Esophagus muscularis mucosa (tissue), 4 donors: ENCODE data around the gene SPTB. TPM values are rescaled to one million over a fixed set of nuclear protein-coding genes. Genes with fewer than 3 reads are reported as not detected.

ENCODE experiments used
- DNase-seq: peaks from one replicate; pipeline ENCODE4 v3.0.0-alpha.2; 2017; ENCODE audit errors: extremely low spot score
- H3K27ac ChIP-seq, 4 donors: fragments of 200-600 bp; sonication (generic); replicated peaks in 1 of 4; 1 replicate in 3 of 4; 2 replicates in 1 of 4; pipeline ENCODE4 v1.5.1; 2016 to 2019; ENCODE audit warnings: mild to moderate bottlenecking in 1 of 4
- H3K27me3 ChIP-seq, 4 donors: fragments of 200-600 bp; sonication (generic); one replicate each; pipeline versions ENCODE4 v1.5.1 to v1.6.0; 2016 to 2019
- H3K36me3 ChIP-seq, 4 donors: fragments of 200-600 bp; sonication (generic); one replicate each; pipeline ENCODE4 v1.5.1; 2016 to 2019
- H3K4me1 ChIP-seq, 4 donors: fragments of 200-600 bp; sonication (generic); one replicate each; pipeline ENCODE4 v1.5.1; 2016 to 2019
- H3K4me3 ChIP-seq, 4 donors: fragments of 200-600 bp; sonication (generic); 1 replicate in 2 of 4; 2 replicates in 2 of 4; pipeline ENCODE4 v1.5.1; 2016 to 2019; ENCODE audit warnings: mild to moderate bottlenecking in 4 of 4, moderate library complexity in 1 of 4
- H3K9me3 ChIP-seq, 4 donors: fragments of 200-600 bp; sonication (generic); 1 replicate in 3 of 4; 2 replicates in 1 of 4; pipeline ENCODE4 v1.5.1; 2016 to 2019
- CTCF ChIP-seq, 3 experiments: fragments of 200-600 bp in 2 of 3; fragments of 450-650 bp in 1 of 3; sonication (generic) in 2 of 3; IDR thresholded peaks; one replicate each; pipeline ENCODE4 v1.5.1; 2017 to 2019; ENCODE audit warnings: antibody characterized with exemption in 3 of 3, mild to moderate bottlenecking in 2 of 3, moderate library complexity in 1 of 3
- EP300 ChIP-seq: sonication (generic); formaldehyde crosslinking; IDR thresholded peaks from one replicate; pipeline ENCODE4 v1.6.1; 2017; ENCODE audit warnings: antibody characterized with exemption
- POLR2A ChIP-seq: fragments of 450-650 bp; IDR thresholded peaks from one replicate; pipeline ENCODE4 v1.6.1; 2017; ENCODE audit warnings: antibody characterized with exemption, moderate library complexity, mild to moderate bottlenecking, low read depth
- POLR2AphosphoS5 ChIP-seq, 2 donors: sonication (generic); formaldehyde crosslinking; IDR thresholded peaks; one replicate each; pipeline ENCODE4 v1.6.1; 2017; ENCODE audit warnings: antibody characterized with exemption in 2 of 2
- WGBS: methylation state at CpG from one replicate; pipeline ENCODE4 v1.1.5; 2018; 5-methylcytosine and 5-hydroxymethylcytosine counted together
- intact Hi-C: fragments of 100-400 bp; cut with DNase I; formaldehyde crosslinking; loops from one replicate; pipeline ENCODE4 v1.15.1; 2023
- total RNA-seq, 4 donors: library from RNA; depleted of rRNA; stranded (reverse); fragments of >200 nt; gene quantifications; one replicate each; pipeline versions ENCODE4 v1.1.0 to v1.2.1, GENCODE V29; 2016

Gene SPTB
- total RNA-seq, 4 donors from 2014 or later: 0.83 to 2.5 (median 1.8) TPM

GRCh38 chr14:64855721-64856528 lies 23.8 kb downstream of the SPTB start:
- TF ChIP-seq EP300: no peak
- TF ChIP-seq POLR2A: no peak
- no peak for TF ChIP-seq CTCF (IDR thresholded peaks at IDR 0.05)
- TF ChIP-seq POLR2AphosphoS5 (IDR thresholded peaks at IDR 0.05): no peak
- Histone ChIP-seq H3K4me3 (no peak overlapping the region), H3K27ac (no peak overlapping the region), H3K9me3 (no peaks in the 10 kb centered on the region), H3K4me1 (no peaks in the 10 kb centered on the region), H3K36me3 (no peaks in the 10 kb centered on the region), H3K27me3 (peaks cover 0 to 11% (median 0%) of the 10 kb centered on the region in 4 donors)
- WGBS: 57% methylated on average over 6 of the region's 6 CpGs
- intact Hi-C loops: no loop called here
- no peak for DNase-seq

DNA sequence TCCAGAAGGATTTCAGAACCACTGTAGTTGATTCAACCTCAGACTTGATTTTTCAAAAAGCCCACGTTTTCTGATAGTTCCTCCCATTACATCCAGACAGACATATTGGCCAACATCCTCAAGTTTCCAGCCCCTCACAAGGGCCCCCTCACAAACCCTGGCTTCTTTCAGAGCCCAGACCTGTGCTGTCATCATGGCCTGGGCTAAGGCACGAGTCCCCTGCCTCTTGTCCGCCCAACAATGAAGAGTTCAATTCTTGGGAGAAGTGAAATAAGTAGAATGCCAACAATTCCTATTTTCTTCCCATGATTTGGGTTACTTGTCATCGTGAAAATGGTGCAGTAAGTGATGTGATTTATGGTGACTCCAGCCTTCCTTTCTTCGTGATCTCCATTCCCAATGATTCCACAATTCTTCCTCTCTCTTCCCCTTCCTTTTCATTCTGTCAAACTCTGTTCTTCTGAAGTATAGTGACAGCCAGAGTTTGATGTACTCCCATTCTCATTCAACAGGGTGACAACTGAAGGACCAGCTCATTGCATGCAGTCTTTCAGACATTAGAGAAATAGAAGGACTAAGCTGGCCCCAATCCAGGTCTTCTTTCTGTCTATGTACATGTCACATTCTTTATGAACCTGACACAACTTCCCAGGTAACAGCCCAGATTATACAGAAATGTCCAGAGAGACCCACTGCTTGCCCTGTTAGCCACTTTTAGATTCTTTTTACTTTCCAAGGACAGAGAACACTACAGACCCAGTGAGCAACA lies 29.2 kb downstream of the SPTB start:
- Histone ChIP-seq H3K4me1 (no peaks in the 10 kb centered on the region), H3K36me3 (no peaks in the 10 kb centered on the region), H3K4me3 (no peak overlapping the region), H3K9me3 (no peaks in the 10 kb centered on the region), H3K27me3 (peaks cover 0 to 37% (median 0%) of the 10 kb centered on the region in 4 donors), H3K27ac (no peak overlapping the region)
- DNase-seq: no peak
- WGBS: 82% methylated on average over 5 of the region's 5 CpGs
- TF ChIP-seq POLR2AphosphoS5 (IDR thresholded peaks at IDR 0.05) (no peak), CTCF (IDR thresholded peaks at IDR 0.05) (no peak), POLR2A (no peak), EP300 (no peak)
- intact Hi-C loops: no loop called here

DNA sequence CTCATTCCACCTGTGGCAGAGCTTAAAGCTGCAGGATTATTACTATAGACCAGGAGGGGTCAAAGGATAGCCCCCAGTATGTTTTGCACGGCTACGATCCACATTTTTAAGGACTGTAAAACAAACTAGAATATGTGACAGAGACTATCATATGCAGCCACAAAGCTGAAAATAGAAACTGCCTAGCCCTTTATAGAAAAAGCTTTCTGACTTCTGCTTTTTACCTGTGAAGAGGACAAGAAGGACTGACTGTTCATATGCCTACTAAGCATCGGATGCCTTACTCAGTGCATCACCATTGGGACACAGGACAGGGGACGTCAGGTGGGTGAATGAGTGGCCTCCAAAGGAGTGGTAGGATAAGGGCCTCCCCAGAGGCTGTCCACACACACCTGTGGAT lies 29.8 kb downstream of the SPTB start:
- Histone ChIP-seq H3K4me3 (no peak overlapping the region), H3K27me3 (peaks cover 0 to 37% (median 0%) of the 10 kb centered on the region in 4 donors), H3K27ac (no peak overlapping the region), H3K4me1 (peaks cover 0 to 5% (median 0%) of the 10 kb centered on the region in 4 donors), H3K9me3 (no peaks in the 10 kb centered on the region), H3K36me3 (no peaks in the 10 kb centered on the region)
- TF ChIP-seq POLR2AphosphoS5 (IDR thresholded peaks at IDR 0.05) (no peak), EP300 (no peak)
- intact Hi-C loops: no loop called here
- WGBS: 90% methylated on average over 4 of the region's 4 CpGs
- DNase-seq: no peak

- no peak for TF ChIP-seq POLR2AphosphoS5 (IDR thresholded peaks at IDR 0.05)
- no peak for TF ChIP-seq POLR2A
- no peak for TF ChIP-seq EP300
- no peak for TF ChIP-seq CTCF (IDR thresholded peaks at IDR 0.05)
- Histone ChIP-seq H3K9me3 (no peaks in the 10 kb centered on the region), H3K27ac (no peak overlapping the region), H3K36me3 (no peaks in the 10 kb centered on the region), H3K27me3 (peaks cover 0 to 46% (median 0%) of the 10 kb centered on the region in 4 donors), H3K4me3 (no peak overlapping the region), H3K4me1 (peaks cover 0 to 9% (median 0%) of the 10 kb centered on the region in 4 donors)
- 87% methylated on average over 3 of the region's 3 CpGs for WGBS
- intact Hi-C loops: no loop called here
- DNase-seq: no peak
Observed at GRCh38 chr14:64848239-64848638, 31.5 kb downstream of the SPTB start.

DNA sequence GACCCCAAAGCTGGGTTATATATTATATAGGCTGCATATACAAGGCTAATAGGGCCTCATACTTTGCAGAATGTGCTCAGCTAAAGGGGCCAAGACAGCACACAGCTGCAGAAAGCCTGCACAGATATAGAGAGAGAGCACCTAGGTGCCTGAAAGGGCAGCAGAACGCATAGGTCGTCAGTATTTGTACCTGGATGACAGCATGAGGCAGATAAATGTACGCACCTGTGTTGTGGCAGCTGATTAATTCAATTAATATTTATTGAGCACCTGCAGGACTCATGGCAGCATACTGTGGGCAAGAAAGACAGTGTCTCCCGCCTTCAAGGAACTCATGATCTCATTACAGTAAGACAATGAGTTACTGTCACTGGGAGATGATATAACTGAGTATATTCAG lies 33.4 kb downstream of the SPTB start:
- Histone ChIP-seq H3K27ac (no peak overlapping the region), H3K9me3 (no peaks in the 10 kb centered on the region), H3K36me3 (no peaks in the 10 kb centered on the region), H3K4me3 (no peak overlapping the region), H3K27me3 (peaks cover 0 to 58% (median 0%) of the 10 kb centered on the region in 4 donors), H3K4me1 (peaks cover 0 to 9% (median 0%) of the 10 kb centered on the region in 4 donors)
- no peak for TF ChIP-seq CTCF (IDR thresholded peaks at IDR 0.05)
- TF ChIP-seq POLR2AphosphoS5 (IDR thresholded peaks at IDR 0.05): no peak
- TF ChIP-seq POLR2A: no peak
- no peak for TF ChIP-seq EP300
- intact Hi-C loops: no loop called here
- no peak for DNase-seq
- 90% methylated on average over 4 of the region's 4 CpGs for WGBS
